Heart left ventricle (tissue), 13 donors: ENCODE measurements around the gene ST3GAL2.

Source experiments
- CTCF ChIP-seq, 12 donors: fragments of 200-600 bp; sonication (generic) in 4 of 12; IDR thresholded peaks; one replicate each; pipeline versions ENCODE4 v1.5.0 to v1.8.0; 2018 to 2022; ENCODE audit warnings: antibody characterized with exemption in 12 of 12, mild to moderate bottlenecking in 5 of 12
- POLR2A ChIP-seq, 2 donors: fragments of 450-650 bp; IDR thresholded peaks; one replicate each; pipeline ENCODE4 v1.6.1; 2017; ENCODE audit warnings: antibody characterized with exemption in 2 of 2, mild to moderate bottlenecking in 2 of 2, moderate library complexity in 2 of 2
- donor health status: ischemic (EF 13 %, LVEDD 7.1; RV severe dilation, severe dysfunction).
- donor health status: DM: no; HTN: yes; CAD: no.
- donor health status: DM: no; HTN: no; CAD: no.
- donor health status: ischemic (EF 25% LVEDD 6.9; RV normal size, moderate dysfunction).
- donor health status: ischemic (EF 25% LVEDD 5.7; RV mildly dilated, moderate dysfunction).
- donor health status: ischemic (EF 35%, LVEDD 5.7; RV mildly dilated, moderate dysfunction).
- donor health status: nonischemic (EF 11% LVEDD 7.7; RV severe dilation, severe dysfunction).
- donor health status: DM: yes; HTN: yes; CAD: no.
- donor health status: PGD.
- donor health status: ischemic (EF 29% LVEDD 5.4; RV normal size, mild dysfunction).
- donor health status: nonischemic (EF 23%, LVEDD 6.1; RV moderate dilation, normal function).

- TF ChIP-seq CTCF (IDR thresholded peaks at IDR 0.05) (no peak), POLR2A (IDR thresholded peaks at IDR 0.05) (no peak)
These were observed 6.0 kb downstream of the ST3GAL2 start for GRCh38 chr16:70432723-70433457.
